Measurements from ENCODE around the gene DDX46.

DDX46 gene

DNA sequence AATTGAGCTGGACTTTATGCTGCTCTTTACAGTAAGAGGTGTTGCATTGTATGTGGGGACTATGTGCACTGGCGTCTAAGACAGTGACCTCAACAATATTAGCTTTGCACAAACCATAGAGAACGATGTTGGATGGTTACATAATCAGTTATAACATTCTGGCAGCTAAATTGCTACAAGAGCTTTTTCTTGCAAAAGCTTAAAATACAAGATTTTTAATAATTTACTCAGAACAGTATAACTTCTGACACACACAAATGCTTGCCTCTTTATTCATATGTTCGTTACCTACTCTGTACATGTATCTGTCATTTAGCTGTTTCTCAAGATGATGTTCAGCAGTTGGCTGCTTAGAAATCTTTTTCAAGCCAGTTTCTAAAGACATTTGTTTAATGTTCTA lies 98.8 kb downstream of the DDX46 start:
- no peak overlapping the region for H3K4me3 ChIP-seq (replicated peaks; ENCODE audit: low read depth, low read length)
- no peak for DNase-seq (ENCODE audit: extremely low read depth, low read depth)
- TF ChIP-seq CTCF (IDR thresholded peaks at IDR 0.05; ENCODE audit: low read depth, low read length, missing control alignments) = no peak

DNA sequence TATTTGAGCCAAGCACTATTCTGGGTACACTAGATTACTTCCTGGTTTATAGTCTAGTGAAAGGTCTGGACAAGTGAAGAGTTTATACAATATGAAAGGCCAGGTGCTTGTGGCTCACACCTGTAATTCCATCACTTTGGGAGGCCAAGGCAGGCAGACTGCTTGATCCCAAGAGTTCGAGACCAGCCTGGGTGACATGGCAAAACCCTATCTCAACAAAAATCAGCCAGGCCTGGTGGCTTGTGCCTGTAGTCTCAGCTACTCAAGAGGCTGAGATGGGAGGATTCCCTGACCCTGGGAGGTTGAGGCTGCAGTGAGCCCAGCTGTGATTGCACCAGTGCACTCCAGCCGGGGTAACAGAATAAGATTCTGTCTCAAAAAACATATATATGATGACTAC lies 106.1 kb downstream of the DDX46 start:
- DNase-seq (ENCODE audit: extremely low read depth, low read depth) = no peak
- TF ChIP-seq CTCF (IDR thresholded peaks at IDR 0.05; ENCODE audit: low read depth, low read length, missing control alignments) = no peak
- H3K4me3 ChIP-seq (replicated peaks; ENCODE audit: low read depth, low read length) = no peak overlapping the region

DNA sequence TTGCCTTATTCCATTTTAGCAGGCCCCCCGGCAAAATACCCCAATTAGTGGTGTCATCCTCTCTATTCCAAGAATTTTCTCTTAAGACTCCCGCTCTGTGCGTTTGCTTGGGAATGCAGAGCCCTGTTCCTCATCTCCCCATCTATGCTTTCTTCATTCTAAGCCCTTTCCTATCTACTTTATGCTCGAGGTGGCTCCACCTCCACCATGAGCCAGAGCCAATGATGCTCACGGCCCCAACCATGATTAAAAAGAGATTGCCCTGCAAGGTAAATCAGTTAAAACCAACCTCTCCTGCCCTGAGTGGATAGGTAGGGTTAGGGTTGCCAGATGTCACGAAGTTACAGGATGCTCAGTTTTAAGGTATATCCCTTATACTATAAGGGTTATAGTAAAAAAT lies 114.9 kb downstream of the DDX46 start:
- DNase-seq (ENCODE audit: extremely low read depth, low read depth) = no peak
- no peak for TF ChIP-seq CTCF (IDR thresholded peaks at IDR 0.05; ENCODE audit: low read depth, low read length, missing control alignments)
- H3K4me3 ChIP-seq (replicated peaks; ENCODE audit: low read depth, low read length) = peak overlapping the region; percentile 72

GRCh38 chr5:134873987-134874830 lies 115.6 kb downstream of the DDX46 start, which contains the start of gene TXNDC15:
Gene TXNDC15, plus strand, starts transcription at chr5:134874371. Its CDS starts 57 bp downstream, at chr5:134874428.
- H3K4me3 ChIP-seq (replicated peaks; ENCODE audit: low read depth, low read length) = peak within 1 kb of the TSS; percentile 72
- no peak for TF ChIP-seq CTCF (IDR thresholded peaks at IDR 0.05; ENCODE audit: low read depth, low read length, missing control alignments)
- DNase-seq (ENCODE audit: extremely low read depth, low read depth) = peak; percentile 45

- peak overlapping the region; percentile 72 for H3K4me3 ChIP-seq (replicated peaks; ENCODE audit: low read depth, low read length)
- no peak for TF ChIP-seq CTCF (IDR thresholded peaks at IDR 0.05; ENCODE audit: low read depth, low read length, missing control alignments)
- peak; percentile 72 for DNase-seq (ENCODE audit: extremely low read depth, low read depth)
These were observed 116.5 kb downstream of the DDX46 start for GRCh38 chr5:134874831-134875655.

DNA sequence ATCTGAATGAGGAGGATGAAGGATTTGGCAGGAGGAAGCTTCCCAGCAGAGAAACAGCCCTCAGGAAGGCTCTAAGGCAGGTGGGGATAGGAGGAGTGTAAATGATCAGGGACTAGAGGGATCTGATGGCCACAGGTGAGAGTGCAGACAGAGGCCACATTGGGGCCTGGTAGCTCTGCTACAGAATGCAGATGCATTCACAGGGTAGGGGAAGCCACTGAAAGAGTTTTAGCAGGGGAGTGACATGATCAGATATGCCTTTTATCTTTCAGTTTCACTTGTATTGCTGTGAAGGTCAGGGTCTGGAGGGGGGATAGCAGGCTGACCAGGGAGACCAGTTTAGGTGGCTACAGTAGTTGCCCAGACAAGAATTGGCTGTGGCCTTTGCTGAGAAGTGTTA lies 118.6 kb downstream of the DDX46 start:
- no peak for DNase-seq (ENCODE audit: extremely low read depth, low read depth)
- no peak overlapping the region for H3K4me3 ChIP-seq (replicated peaks; ENCODE audit: low read depth, low read length)
- no peak for TF ChIP-seq CTCF (IDR thresholded peaks at IDR 0.05; ENCODE audit: low read depth, low read length, missing control alignments)
